SK-N-SH (cell line): Measurements from ENCODE around the gene ISOC2. TPM values are rescaled to one million over a fixed set of nuclear protein-coding genes. Genes with fewer than 3 reads are reported as not detected.
A peak's percentile ranks its signal among the peaks of the same experiment; 100 is the strongest.

ENCODE experiments used
- CTCF ChIA-PET: fragments of 300-600, 350-600 bp; formaldehyde crosslinking; extraction: SDS; loops from one replicate; lab custom pipeline; 2021; lab: Yijun Ruan, JAX
- POLR2A ChIA-PET: fragments of 350-600 bp; sonication (Branson Sonifier 250); formaldehyde crosslinking; extraction: SDS; loops from one replicate; lab custom pipeline; 2020; ENCODE audit warnings: antibody characterized with exemption, inconsistent platforms; lab: Yijun Ruan, JAX
- DNase-seq: peaks from one replicate; pipeline ENCODE4 v3.0.0; 2012
- H2AFZ ChIP-seq: fragments of 200-600 bp; sonication (generic); 2 replicates; pipeline ENCODE4 v1.8.1; 2016; ENCODE audit warnings: antibody characterized with exemption, mild to moderate bottlenecking, low read depth
- H3F3A ChIP-seq: fragments of 200-600 bp; sonication (generic); replicated peaks from 2 replicates; pipeline ENCODE3; 2016; ENCODE audit warnings: antibody characterized with exemption, mild to moderate bottlenecking; ENCODE audit not compliant: insufficient read depth
- H3K27ac ChIP-seq, 2 experiments: fragments of 200-500 bp in 1 of 2; fragments of 200-600 bp in 1 of 2; sonication (Bioruptor generic) in 1 of 2; sonication (generic), shearing (Covaris generic) in 1 of 2; 2 replicates each; pipeline versions ENCODE4 v1.5.1 to v1.6.1; 2014 to 2016; ENCODE audit warnings: low read depth in 2 of 2, inconsistent platforms in 1 of 2, low read length in 1 of 2, mild to moderate bottlenecking in 1 of 2, mixed read lengths in 1 of 2
- H3K27me3 ChIP-seq: fragments of 200-600 bp; sonication (generic), shearing (Covaris generic); 2 replicates; pipeline ENCODE4 v1.6.1; 2016; ENCODE audit warnings: mixed run types; ENCODE audit not compliant: insufficient read depth
- H3K36me3 ChIP-seq, 2 experiments: fragments of 200-500 bp in 1 of 2; fragments of 200-600 bp in 1 of 2; sonication (Bioruptor generic) in 1 of 2; sonication (generic) in 1 of 2; replicated peaks in 1 of 2; 2 replicates each; pipeline versions ENCODE3 to v1.5.1; 2014 to 2016; ENCODE audit warnings: low read length in 1 of 2, mild to moderate bottlenecking in 1 of 2; ENCODE audit not compliant: insufficient read depth in 2 of 2, control insufficient read depth in 1 of 2
- H3K4me1 ChIP-seq, 2 experiments: fragments of 200-500 bp in 1 of 2; fragments of 200-600 bp in 1 of 2; sonication (Bioruptor generic) in 1 of 2; sonication (generic), shearing (Covaris generic) in 1 of 2; 2 replicates each; pipeline versions ENCODE4 v1.5.1 to v1.6.1; 2014 to 2016; ENCODE audit warnings: low read depth in 1 of 2, low read length in 1 of 2, mixed run types in 1 of 2; ENCODE audit not compliant: insufficient read depth in 2 of 2, control insufficient read depth in 1 of 2
- H3K4me2 ChIP-seq: fragments of 200-600 bp; sonication (generic), shearing (Covaris generic); 2 replicates; pipeline ENCODE4 v1.6.1; 2017; ENCODE audit warnings: mixed run types
- H3K4me3 ChIP-seq, 2 experiments: fragments of 200-500 bp in 1 of 2; fragments of 200-600 bp in 1 of 2; sonication (Bioruptor generic) in 1 of 2; sonication (generic), shearing (Covaris generic) in 1 of 2; 2 replicates each; pipeline versions ENCODE4 v1.5.1 to v1.8.1; 2014 to 2016; ENCODE audit warnings: low read depth in 2 of 2, inconsistent platforms in 1 of 2, low read length in 1 of 2, mild to moderate bottlenecking in 1 of 2, mixed read lengths in 1 of 2, moderate library complexity in 1 of 2
- H3K79me2 ChIP-seq: fragments of 200-600 bp; sonication (generic); 2 replicates; pipeline ENCODE4 v1.8.1; 2017; ENCODE audit warnings: mild to moderate bottlenecking; ENCODE audit not compliant: insufficient read depth
- H3K9ac ChIP-seq: fragments of 200-600 bp; sonication (generic); 2 replicates; pipeline ENCODE4 v1.6.1; 2017; ENCODE audit warnings: mixed run types
- H3K9me2 ChIP-seq: fragments of 200-600 bp; sonication (generic); 2 replicates; pipeline ENCODE4 v1.6.1; 2017; ENCODE audit warnings: mixed run types
- H3K9me3 ChIP-seq: fragments of 200-600 bp; sonication (generic); 2 replicates; pipeline ENCODE4 v1.6.1; 2017; ENCODE audit warnings: mixed run types, mild to moderate bottlenecking, moderate library complexity
- H4K20me1 ChIP-seq: fragments of 200-600 bp; sonication (generic); 2 replicates; pipeline ENCODE4 v1.6.1; 2017; ENCODE audit warnings: mild to moderate bottlenecking, mixed run types; ENCODE audit not compliant: insufficient read depth
- FOXJ3 ChIP-seq: sonication (generic); formaldehyde crosslinking; IDR thresholded peaks from 2 replicates; pipeline ENCODE4 v1.5.1; 2020; ENCODE audit warnings: mild to moderate bottlenecking, missing genetic modification reagents
- FOXM1 ChIP-seq: IDR thresholded peaks from 2 replicates; pipeline ENCODE4 v1.4.0; 2012; ENCODE audit warnings: low read depth, mild to moderate bottlenecking
- NFIC ChIP-seq: IDR thresholded peaks from 2 replicates; pipeline ENCODE4 v1.4.0; 2012; ENCODE audit warnings: borderline replicate concordance
- POLR2AphosphoS5 ChIP-seq: IDR thresholded peaks from 2 replicates; pipeline ENCODE4 v1.6.1; 2012; ENCODE audit warnings: low read depth, low read length
- RCOR1 ChIP-seq: fragments of 150-350 bp; IDR thresholded peaks from 2 replicates; pipeline ENCODE4 v1.6.1; 2017; ENCODE audit warnings: antibody characterized with exemption, low read length
- RFX5 ChIP-seq: IDR thresholded peaks from 2 replicates; pipeline ENCODE4 v1.6.1; 2012; ENCODE audit warnings: mild to moderate bottlenecking, improper control_type of control experiment, low read length
- TAF1 ChIP-seq: IDR thresholded peaks from 2 replicates; pipeline ENCODE4 v1.6.1; 2012; ENCODE audit warnings: low read depth, mild to moderate bottlenecking, low read length, moderate library complexity, borderline replicate concordance
- TEAD4 ChIP-seq: IDR thresholded peaks from 2 replicates; pipeline ENCODE4 v1.4.0; 2012; ENCODE audit warnings: mild to moderate bottlenecking, borderline replicate concordance; ENCODE audit not compliant: insufficient read depth
- YY1 ChIP-seq: IDR thresholded peaks from 2 replicates; pipeline ENCODE4 v1.4.0; 2012; ENCODE audit warnings: low read depth, mild to moderate bottlenecking
- WGBS: methylation state at CpG from one replicate; pipeline ENCODE4 v1.1.6; 2017; ENCODE audit warnings: low lambda C conversion rate; 5-methylcytosine and 5-hydroxymethylcytosine counted together
- polyA plus RNA-seq, 3 experiments: library from polyadenylated mRNA; depleted of rRNA; stranded (reverse); fragments of >200 nt; gene quantifications; 2 replicates each; pipeline ENCODE4 v1.2.3, GENCODE V29; 2012
- TF ChIP-seq, protein P1 (sequence below): IDR thresholded peaks from 2 replicates; pipeline ENCODE4 v1.4.0; 2012; ENCODE audit warnings: low read depth
- TF ChIP-seq, protein P2 (sequence below): IDR thresholded peaks from 2 replicates; pipeline ENCODE4 v1.4.0; 2012; ENCODE audit warnings: low read depth, borderline replicate concordance
- TF ChIP-seq, protein P3 (sequence below): fragments of 150-350 bp; IDR thresholded peaks from 2 replicates; pipeline ENCODE4 v1.6.1; 2016; ENCODE audit warnings: mild to moderate bottlenecking, low read depth, low read length
- TF ChIP-seq, protein P4 (sequence below): fragments of 200-600 bp; sonication (generic); IDR thresholded peaks from 2 replicates; pipeline ENCODE4 v1.6.1; 2017; ENCODE audit warnings: antibody characterized with exemption, mild to moderate bottlenecking, moderate library complexity

The ISOC2 gene
- polyA plus RNA-seq, 1 of the 3 experiments (the other 2 are of a cell fraction) = 65.4 TPM

DNA sequence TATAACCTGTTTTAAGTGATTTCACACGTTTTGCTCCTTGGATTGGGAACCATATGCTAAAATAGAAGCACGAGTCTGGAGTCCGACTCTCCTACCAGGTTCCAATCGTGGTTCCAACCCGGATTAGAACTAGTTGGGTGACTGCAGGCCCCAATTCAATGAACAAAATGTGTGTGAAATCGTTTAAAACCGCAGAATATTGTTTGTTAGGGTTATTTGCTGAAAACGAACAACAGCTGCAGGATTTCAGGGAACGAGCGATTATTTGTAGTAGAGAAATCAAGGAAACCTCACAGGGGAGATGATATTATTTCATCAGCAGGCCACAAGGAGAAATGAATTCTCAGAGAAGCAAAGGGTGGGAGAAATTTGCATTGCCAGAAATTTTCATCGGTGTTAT is 43.5 kb upstream of the ISOC2 start:
- no peak for TF ChIP-seq YY1
- no peak for TF ChIP-seq TAF1
- TF ChIP-seq, protein P1, sequence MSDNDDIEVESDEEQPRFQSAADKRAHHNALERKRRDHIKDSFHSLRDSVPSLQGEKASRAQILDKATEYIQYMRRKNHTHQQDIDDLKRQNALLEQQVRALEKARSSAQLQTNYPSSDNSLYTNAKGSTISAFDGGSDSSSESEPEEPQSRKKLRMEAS = no peak
- no peak for TF ChIP-seq FOXM1
- TF ChIP-seq NFIC = no peak
- H3K36me3 ChIP-seq = no peaks in the 10 kb centered on the region
- POLR2A ChIA-PET = interaction anchor here (1.7 kb wide), 1 partner anchor 20 kb away, joined by 8 read pairs; the partner anchor contains the start of gene NAT14

DNA sequence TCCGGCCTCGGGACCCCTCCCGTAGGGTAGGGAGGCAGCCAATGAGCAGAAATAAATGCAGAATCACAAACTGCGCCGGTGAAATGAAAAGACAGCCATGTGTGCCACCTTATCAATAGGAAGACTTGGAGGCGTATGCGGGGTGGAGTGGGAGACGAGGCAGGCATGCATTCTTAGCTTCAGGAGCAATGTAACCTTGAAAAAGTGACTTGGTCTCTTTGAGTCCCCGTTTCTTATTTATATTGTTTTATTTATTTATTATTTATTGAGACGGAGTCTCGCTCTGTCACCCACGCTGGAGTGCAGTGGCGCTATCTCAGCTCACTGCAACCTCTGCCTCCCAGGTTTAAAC is 42.8 kb upstream of the ISOC2 start:
- peaks cover 0 to 2% of the 10 kb centered on the region in 2 experiments; a peak in 1 of 4 replicates for H3K4me1 ChIP-seq
- peaks cover 5% of the 10 kb centered on the region for H3F3A ChIP-seq
- H3K9me2 ChIP-seq = no peaks in the 10 kb centered on the region
- H3K27ac ChIP-seq = no peak overlapping the region
- ChIA-PET POLR2A (interaction anchor here (0.7 to 1.7 kb wide), 7 partner anchors 13 to 97 kb away, joined by 3 to 12 read pairs (median 8); partner anchors contain the start of genes NAT14, UBE2S and ZNF628), CTCF (interaction anchor here (0.6 to 3.8 kb wide), 52 partner anchors 10 to 773 kb away, joined by 3 to 162 read pairs (median 4); partner anchors contain the start of genes NAT14, SBK3, SSC5D and U2AF2)
- no peaks in the 10 kb centered on the region for H3K27me3 ChIP-seq
- H3K9ac ChIP-seq = no peak overlapping the region
- WGBS = 44% methylated on average over 13 of the region's 13 CpGs
- no peaks in the 10 kb centered on the region for H3K9me3 ChIP-seq
- DNase-seq = no peak
- TF ChIP-seq, protein P2, sequence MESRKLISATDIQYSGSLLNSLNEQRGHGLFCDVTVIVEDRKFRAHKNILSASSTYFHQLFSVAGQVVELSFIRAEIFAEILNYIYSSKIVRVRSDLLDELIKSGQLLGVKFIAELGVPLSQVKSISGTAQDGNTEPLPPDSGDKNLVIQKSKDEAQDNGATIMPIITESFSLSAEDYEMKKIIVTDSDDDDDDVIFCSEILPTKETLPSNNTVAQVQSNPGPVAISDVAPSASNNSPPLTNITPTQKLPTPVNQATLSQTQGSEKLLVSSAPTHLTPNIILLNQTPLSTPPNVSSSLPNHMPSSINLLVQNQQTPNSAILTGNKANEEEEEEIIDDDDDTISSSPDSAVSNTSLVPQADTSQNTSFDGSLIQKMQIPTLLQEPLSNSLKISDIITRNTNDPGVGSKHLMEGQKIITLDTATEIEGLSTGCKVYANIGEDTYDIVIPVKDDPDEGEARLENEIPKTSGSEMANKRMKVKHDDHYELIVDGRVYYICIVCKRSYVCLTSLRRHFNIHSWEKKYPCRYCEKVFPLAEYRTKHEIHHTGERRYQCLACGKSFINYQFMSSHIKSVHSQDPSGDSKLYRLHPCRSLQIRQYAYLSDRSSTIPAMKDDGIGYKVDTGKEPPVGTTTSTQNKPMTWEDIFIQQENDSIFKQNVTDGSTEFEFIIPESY = no peak
- TF ChIP-seq POLR2AphosphoS5 (no peak), YY1 (no peak), RFX5 (no peak), RCOR1 (no peak), TEAD4 (no peak), FOXJ3 (CRISPR knock-in tag) (no peak)
- TF ChIP-seq, protein P3, sequence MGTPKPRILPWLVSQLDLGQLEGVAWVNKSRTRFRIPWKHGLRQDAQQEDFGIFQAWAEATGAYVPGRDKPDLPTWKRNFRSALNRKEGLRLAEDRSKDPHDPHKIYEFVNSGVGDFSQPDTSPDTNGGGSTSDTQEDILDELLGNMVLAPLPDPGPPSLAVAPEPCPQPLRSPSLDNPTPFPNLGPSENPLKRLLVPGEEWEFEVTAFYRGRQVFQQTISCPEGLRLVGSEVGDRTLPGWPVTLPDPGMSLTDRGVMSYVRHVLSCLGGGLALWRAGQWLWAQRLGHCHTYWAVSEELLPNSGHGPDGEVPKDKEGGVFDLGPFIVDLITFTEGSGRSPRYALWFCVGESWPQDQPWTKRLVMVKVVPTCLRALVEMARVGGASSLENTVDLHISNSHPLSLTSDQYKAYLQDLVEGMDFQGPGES = no peak
- TF ChIP-seq, protein P1 = no peak
- TF ChIP-seq, protein P4, sequence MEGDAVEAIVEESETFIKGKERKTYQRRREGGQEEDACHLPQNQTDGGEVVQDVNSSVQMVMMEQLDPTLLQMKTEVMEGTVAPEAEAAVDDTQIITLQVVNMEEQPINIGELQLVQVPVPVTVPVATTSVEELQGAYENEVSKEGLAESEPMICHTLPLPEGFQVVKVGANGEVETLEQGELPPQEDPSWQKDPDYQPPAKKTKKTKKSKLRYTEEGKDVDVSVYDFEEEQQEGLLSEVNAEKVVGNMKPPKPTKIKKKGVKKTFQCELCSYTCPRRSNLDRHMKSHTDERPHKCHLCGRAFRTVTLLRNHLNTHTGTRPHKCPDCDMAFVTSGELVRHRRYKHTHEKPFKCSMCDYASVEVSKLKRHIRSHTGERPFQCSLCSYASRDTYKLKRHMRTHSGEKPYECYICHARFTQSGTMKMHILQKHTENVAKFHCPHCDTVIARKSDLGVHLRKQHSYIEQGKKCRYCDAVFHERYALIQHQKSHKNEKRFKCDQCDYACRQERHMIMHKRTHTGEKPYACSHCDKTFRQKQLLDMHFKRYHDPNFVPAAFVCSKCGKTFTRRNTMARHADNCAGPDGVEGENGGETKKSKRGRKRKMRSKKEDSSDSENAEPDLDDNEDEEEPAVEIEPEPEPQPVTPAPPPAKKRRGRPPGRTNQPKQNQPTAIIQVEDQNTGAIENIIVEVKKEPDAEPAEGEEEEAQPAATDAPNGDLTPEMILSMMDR = no peak
- no peaks in the 10 kb centered on the region for H3K36me3 ChIP-seq
- H3K4me3 ChIP-seq = peak overlapping the region; percentile 49 to 62
- H4K20me1 ChIP-seq = no peaks in the 10 kb centered on the region
- H2AFZ ChIP-seq = peak overlapping the region; percentile 75; the same call in 1 of the 2 replicates
- no peaks in the 10 kb centered on the region for H3K79me2 ChIP-seq
- H3K4me2 ChIP-seq = peak overlapping the region; percentile 70; the same call in 1 of the 2 replicates

More for the DNA sequence above, 43.5 kb upstream of the ISOC2 start:
- Histone ChIP-seq H3K4me3 (no peak overlapping the region), H3K9me2 (no peaks in the 10 kb centered on the region), H3K4me1 (peaks cover 0 to 2% of the 10 kb centered on the region in 2 experiments; a peak in 1 of 4 replicates), H2AFZ (no peak overlapping the region), H4K20me1 (no peaks in the 10 kb centered on the region), H3F3A (peaks cover 5% of the 10 kb centered on the region), H3K4me2 (no peak overlapping the region), H3K27ac (no peak overlapping the region), H3K9me3 (no peaks in the 10 kb centered on the region), H3K27me3 (no peaks in the 10 kb centered on the region), H3K79me2 (no peaks in the 10 kb centered on the region), H3K9ac (no peak overlapping the region)
- CTCF ChIA-PET = interaction anchor here (0.7 to 3.8 kb wide), 20 partner anchors 9 to 363 kb away, joined by 3 to 162 read pairs (median 8); partner anchors contain the start of genes NAT14, SBK3, SSC5D and ZNF628
- WGBS = 70% methylated on average over 11 of the region's 11 CpGs
- no peak for DNase-seq
